ENCODE results near the gene TMCO6. TPM values are rescaled to one million over a fixed set of nuclear protein-coding genes. Genes with fewer than 3 reads are reported as not detected.

TMCO6 gene
- total and polyA plus RNA-seq, 2 of the 8 experiments (the other 6 are each of a cell fraction or from before 2014, with no cell fraction given), result 29.0 to 40.9 TPM

DNA sequence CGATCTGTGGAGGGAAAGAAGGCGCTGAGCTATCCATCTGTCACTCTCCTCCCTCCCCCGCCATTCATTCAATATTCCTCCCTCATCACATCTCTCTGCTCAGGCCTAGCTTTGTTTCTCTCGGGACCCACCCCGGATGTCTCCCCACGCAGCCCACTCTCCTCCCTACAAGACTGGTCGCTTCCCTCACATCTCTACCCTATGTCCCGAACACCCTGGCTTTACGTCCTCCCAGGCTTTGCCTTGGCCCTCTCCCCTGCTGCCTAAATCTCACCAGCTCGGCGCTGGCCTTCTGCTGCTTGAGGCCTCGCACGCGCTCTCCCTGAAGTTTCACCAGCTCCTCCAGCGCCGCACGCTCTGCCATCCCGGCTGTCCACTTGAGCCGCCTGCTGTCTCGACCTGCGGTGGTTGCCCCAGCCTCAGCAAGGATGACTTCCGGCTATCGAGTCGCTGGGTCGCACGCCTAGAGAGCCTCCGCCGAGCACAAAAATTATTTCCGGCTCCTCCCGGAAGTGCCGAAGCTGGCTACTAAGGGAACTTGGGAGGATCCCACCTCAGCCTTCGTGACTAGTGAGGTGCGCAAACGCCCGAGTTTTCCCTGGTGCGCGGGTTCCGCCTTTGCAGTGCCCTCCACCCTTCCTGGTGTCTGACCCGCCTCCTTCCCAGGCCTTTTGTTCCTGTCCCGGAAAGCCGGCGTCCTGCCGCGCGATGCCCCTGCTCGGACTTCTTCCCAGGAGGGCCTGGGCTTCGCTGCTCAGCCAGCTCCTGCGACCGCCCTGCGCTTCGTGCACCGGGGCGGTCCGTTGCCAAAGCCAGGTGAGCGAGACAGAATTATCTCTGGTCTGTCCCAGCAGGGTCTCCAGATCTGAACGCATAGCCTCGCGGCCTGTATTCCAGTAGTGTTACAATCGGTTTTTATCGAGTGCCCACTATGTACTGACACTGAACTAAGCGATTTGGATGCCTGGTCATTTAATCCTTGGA, 52.0 kb downstream of the TMCO6 start, which contains the start of the genes HARS1 and HARS2:
HARS1 (minus strand) TSS at position 430 of the 984 bp plus-strand sequence; CDS start at position 364, 66 bp downstream.
HARS2 (plus strand) TSS at position 515 of the 984 bp plus-strand sequence; CDS start at position 709, 194 bp downstream.
- Histone ChIP-seq H4K20me1 (replicated peaks in 1 of 2; ENCODE audit: control insufficient read depth in 1 of 2, insufficient read depth in 2 of 2, low read length in 2 of 2) (peaks cover 1 to 4% of the 10 kb centered on the region in 2 experiments), H2BK12ac (ENCODE audit: low read depth, low read length) (peak within 1 kb of the TSS; percentile 77; the same call in 1 of the 2 replicates), H2BK20ac (ENCODE audit: low read length) (no peak within 1 kb of the TSS), H3K9me3 (ENCODE audit: insufficient read depth in 2 of 2, low read depth in 1 of 2, low read length in 1 of 2) (no peaks in the 10 kb centered on the region), H3K27me3 (replicated peaks in 1 of 4; ENCODE audit: control insufficient read depth in 3 of 4, extremely low read depth in 1 of 4, insufficient read depth in 3 of 4, low read length in 3 of 4) (no peaks in the 10 kb centered on the region), H3K23ac (ENCODE audit: insufficient read length) (no peak within 1 kb of the TSS), H4K8ac (ENCODE audit: extremely low read depth, insufficient read depth, low read length) (peak within 1 kb of the TSS; percentile 91), H3K4me3 (ENCODE audit: extremely low read depth in 1 of 4, insufficient read depth in 2 of 4, low read depth in 3 of 4, low read length in 4 of 4) (peak within 1 kb of the TSS; percentile 76 to 98 (median 88)), H2BK120ac (replicated peaks; ENCODE audit: low read depth, low read length) (peak within 1 kb of the TSS; percentile 75), H2AFZ (ENCODE audit: low read length) (peak within 1 kb of the TSS; percentile 98), H3K4ac (replicated peaks; ENCODE audit: insufficient read length, low read depth, low read length) (peak within 1 kb of the TSS; percentile 98), H3K79me2 (ENCODE audit: control insufficient read depth in 1 of 2, insufficient read depth in 2 of 2, low read length in 2 of 2) (peaks cover 0 to 25% of the 10 kb centered on the region in 2 experiments; a peak in 2 of 4 replicates), H2BK5ac (ENCODE audit: low read depth, low read length) (peak within 1 kb of the TSS; percentile 87), H3K56ac (replicated peaks; ENCODE audit: insufficient read length, low read depth, low read length) (peak within 1 kb of the TSS; percentile 74), H3K14ac (ENCODE audit: insufficient read length) (no peak within 1 kb of the TSS), H3K4me2 (ENCODE audit: insufficient read depth in 1 of 2, low read depth in 2 of 2, low read length in 2 of 2) (peak within 1 kb of the TSS; percentile 82 to 91), H2BK15ac (ENCODE audit: low read length) (no peak within 1 kb of the TSS), H3K79me1 (ENCODE audit: low read depth, low read length) (peaks cover 5% of the 10 kb centered on the region), H4K5ac (ENCODE audit: insufficient read length, low read depth, low read length) (peak within 1 kb of the TSS; percentile 85), H3K18ac (ENCODE audit: extremely low read depth, low read length) (peak within 1 kb of the TSS; percentile 95), H3K27ac (ENCODE audit: low read depth, low read length) (0 out of 2 replicates have a peak within 1 kb of the TSS, but pooled peaks have one; percentile 43), H2AK5ac (ENCODE audit: low read depth, low read length) (no peak within 1 kb of the TSS; the same call in 1 of the 2 replicates), H3K23me2 (ENCODE audit: low read depth, low read length) (peaks cover 7% of the 10 kb centered on the region; the same call in 1 of the 2 replicates), H3K4me1 (replicated peaks in 1 of 4; ENCODE audit: control insufficient read depth in 3 of 4, insufficient read depth in 4 of 4, low read length in 3 of 4) (no peaks in the 10 kb centered on the region; a peak in 1 of 7 replicates), H4K91ac (replicated peaks; ENCODE audit: insufficient read length, low read length) (peak within 1 kb of the TSS; percentile 86), H3K9ac (replicated peaks in 1 of 4; ENCODE audit: extremely low read depth in 1 of 4, low read depth in 3 of 4, low read length in 3 of 4) (peak within 1 kb of the TSS; percentile 62 to 88 (median 78)), H3K36me3 (ENCODE audit: control insufficient read depth in 2 of 4, insufficient read depth in 4 of 4, low read length in 3 of 4) (peaks cover 7 to 29% (median 22%) of the 10 kb centered on the region in 4 experiments; a peak in 7 of 8 replicates)
- peak; percentile 88 to 91 for DNase-seq (ENCODE audit: low read depth in 1 of 2, low spot score in 2 of 2)
- CTCF ChIA-PET (ENCODE audit: partially characterized antibody), result interaction anchor here (0.6 to 1.7 kb wide), 9 partner anchors 9 to 1057 kb away, joined by 3 to 11 read pairs (median 4); partner anchors contain the start of genes IK and NDUFA2
- POLR2A ChIA-PET (ENCODE audit: partially characterized antibody), result interaction anchor here (0.5 to 7.5 kb wide), 20 partner anchors 9 to 144 kb away, joined by 3 to 85 read pairs (median 5); partner anchors contain the start of genes DND1, EIF4EBP3, IK and NDUFA2
- FAIRE-seq, result no peak
- WGBS, 2 experiments (ENCODE audit: extremely low coverage in 1 of 2, insufficient coverage in 1 of 2, insufficient read length in 1 of 2, insufficient replicate concordance in 2 of 2, low coverage in 1 of 2, low lambda C conversion rate in 2 of 2, missing lambda C conversion rate in 1 of 2), result 2% methylated on average over 53 of the region's 61 CpGs; no CpG with 5 or more reads in 1 of the 2 experiments
- TF ChIP-seq SIRT6 (IDR thresholded peaks at IDR 0.05; ENCODE audit: low read length), result no peak
- TF ChIP-seq ASH2L (IDR thresholded peaks at IDR 0.05; ENCODE audit: low read length), result peak; percentile 91
- TF ChIP-seq JUN (IDR thresholded peaks at IDR 0.05; ENCODE audit: low read depth, low read length), result no peak
- peak; percentile 89 for TF ChIP-seq SAP30 (IDR thresholded peaks at IDR 0.05; ENCODE audit: insufficient read depth, insufficient replicate concordance, low read length)
- no peak for TF ChIP-seq CBX5 (IDR thresholded peaks at IDR 0.05; ENCODE audit: low read depth, low read length)
- peak; percentile 71 to 77 for TF ChIP-seq POLR2A (IDR thresholded peaks at IDR 0.05; ENCODE audit: control extremely low read depth in 1 of 2, low read depth in 2 of 2, low read length in 2 of 2)
- TF ChIP-seq BCL11A (IDR thresholded peaks at IDR 0.05; ENCODE audit: low read depth in 2 of 2, low read length in 2 of 2), result no peak
- no peak for TF ChIP-seq USF2 (IDR thresholded peaks at IDR 0.05; ENCODE audit: low read length)
- TF ChIP-seq TBP (IDR thresholded peaks at IDR 0.05; ENCODE audit: low read depth, low read length), result peak; percentile 74
- no peak for TF ChIP-seq FOSL1 (IDR thresholded peaks at IDR 0.05; ENCODE audit: insufficient read depth, low read depth, low read length)

Measured in H1 (cell line).